Coronary artery (tissue), 2 donors: ENCODE results near the gene FLT3.

Experiments
- DNase-seq: peaks from one replicate; pipeline ENCODE4 v3.0.0-alpha.2; 2017; ENCODE audit warnings: low spot score
- H3K27ac ChIP-seq, 2 donors: fragments of 200-600 bp; sonication (generic); one replicate each; pipeline ENCODE4 v1.5.1; 2016 to 2019
- H3K4me3 ChIP-seq: fragments of 200-600 bp; sonication (generic); 2 replicates; pipeline ENCODE4 v1.5.1; 2016; ENCODE audit warnings: mild to moderate bottlenecking, moderate library complexity
- TF ChIP-seq, protein P1 (sequence below): fragments of 200-600 bp; sonication (generic); IDR thresholded peaks from one replicate; pipeline ENCODE4 v1.5.1; 2019; ENCODE audit warnings: antibody characterized with exemption

FLT3 gene

DNA sequence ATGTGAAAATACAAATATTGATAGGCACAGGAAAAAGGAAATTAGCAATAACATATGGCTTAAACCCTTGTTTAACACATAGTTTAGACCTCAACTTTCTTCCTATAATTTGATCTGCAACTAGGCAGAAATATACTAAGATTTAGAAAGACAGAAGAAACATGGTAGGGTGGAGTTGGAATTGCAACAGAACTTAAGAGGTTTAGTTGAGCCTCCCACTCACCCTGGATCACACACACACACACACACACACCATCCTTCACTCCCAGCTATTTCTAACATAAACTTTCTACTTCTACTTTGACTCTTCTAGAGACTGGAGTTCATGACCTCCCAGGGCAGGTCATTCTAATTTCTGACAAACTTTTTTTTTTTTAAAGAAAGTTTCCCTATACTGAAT is 47.4 kb downstream of the FLT3 start:
- Histone ChIP-seq H3K4me3 (no peak overlapping the region), H3K27ac (no peak overlapping the region)
- DNase-seq, result no peak
- TF ChIP-seq, protein P1, sequence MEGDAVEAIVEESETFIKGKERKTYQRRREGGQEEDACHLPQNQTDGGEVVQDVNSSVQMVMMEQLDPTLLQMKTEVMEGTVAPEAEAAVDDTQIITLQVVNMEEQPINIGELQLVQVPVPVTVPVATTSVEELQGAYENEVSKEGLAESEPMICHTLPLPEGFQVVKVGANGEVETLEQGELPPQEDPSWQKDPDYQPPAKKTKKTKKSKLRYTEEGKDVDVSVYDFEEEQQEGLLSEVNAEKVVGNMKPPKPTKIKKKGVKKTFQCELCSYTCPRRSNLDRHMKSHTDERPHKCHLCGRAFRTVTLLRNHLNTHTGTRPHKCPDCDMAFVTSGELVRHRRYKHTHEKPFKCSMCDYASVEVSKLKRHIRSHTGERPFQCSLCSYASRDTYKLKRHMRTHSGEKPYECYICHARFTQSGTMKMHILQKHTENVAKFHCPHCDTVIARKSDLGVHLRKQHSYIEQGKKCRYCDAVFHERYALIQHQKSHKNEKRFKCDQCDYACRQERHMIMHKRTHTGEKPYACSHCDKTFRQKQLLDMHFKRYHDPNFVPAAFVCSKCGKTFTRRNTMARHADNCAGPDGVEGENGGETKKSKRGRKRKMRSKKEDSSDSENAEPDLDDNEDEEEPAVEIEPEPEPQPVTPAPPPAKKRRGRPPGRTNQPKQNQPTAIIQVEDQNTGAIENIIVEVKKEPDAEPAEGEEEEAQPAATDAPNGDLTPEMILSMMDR, result no peak

DNA sequence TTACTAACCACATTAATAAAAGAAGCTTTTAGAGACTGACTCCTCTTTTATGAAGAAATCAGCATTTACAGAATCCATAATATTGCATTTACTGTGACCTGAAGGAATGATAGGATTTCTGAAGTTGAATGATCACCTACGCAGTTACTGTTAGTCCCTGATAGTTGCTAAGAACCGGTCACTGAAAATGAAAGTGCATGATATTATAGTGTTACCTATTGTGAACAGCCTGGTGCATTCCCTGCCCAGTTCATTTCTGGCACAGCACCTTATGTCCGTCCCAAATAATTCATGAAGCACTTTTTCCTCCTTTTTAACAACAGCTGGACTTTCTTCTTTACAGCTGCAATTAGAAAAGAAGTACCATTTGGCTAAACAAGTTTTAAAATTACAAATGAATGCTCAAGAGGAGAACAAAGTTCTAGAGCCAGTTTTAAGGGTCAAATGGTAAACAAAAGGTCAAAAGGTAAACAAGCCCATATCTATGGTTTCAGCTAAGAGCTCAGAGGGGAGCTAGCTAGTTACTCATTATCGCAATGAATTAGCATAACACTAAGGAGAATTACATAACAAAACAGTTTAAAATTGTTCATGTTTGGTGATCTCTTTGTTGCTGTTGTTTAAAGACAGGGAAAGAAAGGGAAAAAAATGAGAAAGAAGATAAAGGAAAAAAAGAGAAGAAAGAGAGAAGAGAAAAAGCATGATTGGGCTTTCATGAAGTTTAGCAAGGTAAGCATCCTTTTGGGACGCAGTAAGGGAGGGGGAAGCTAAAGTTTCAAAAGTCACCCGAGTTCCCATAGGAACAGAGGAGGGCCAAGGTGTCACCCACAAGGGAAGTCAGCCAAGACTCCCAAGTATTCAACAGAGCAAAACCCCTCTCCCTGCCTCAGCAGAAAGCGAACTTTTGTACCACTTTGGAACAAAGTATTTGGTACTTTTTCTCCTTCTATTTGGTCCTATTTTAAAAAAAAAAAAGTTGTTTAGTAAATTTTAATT is 50.2 kb downstream of the FLT3 start:
- Histone ChIP-seq H3K4me3 (no peak overlapping the region), H3K27ac (no peak overlapping the region)
- no peak for DNase-seq
- TF ChIP-seq, protein P1, result no peak

DNA sequence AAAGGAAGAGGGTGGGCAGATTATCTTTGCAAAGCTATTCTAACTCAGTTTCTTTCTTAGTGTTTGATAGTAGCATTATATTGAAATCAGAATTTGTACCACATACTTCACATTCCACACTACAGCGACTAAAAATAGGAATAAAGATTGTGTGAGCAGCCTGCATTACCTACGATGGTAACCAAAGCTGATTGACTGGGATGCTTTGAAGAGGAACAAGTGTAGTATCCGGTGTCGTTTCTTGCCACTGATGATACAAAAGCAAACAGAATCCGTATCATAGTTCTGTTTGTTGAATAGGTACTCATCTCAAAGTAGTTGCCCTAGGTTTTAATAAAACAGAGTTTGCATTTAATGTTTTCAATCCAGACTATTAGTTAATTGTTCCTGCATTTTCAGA is 51.2 kb downstream of the FLT3 start:
- H3K27ac ChIP-seq, result no peak overlapping the region
- H3K4me3 ChIP-seq, result no peak overlapping the region
- TF ChIP-seq, protein P1, result no peak
- no peak for DNase-seq

DNA sequence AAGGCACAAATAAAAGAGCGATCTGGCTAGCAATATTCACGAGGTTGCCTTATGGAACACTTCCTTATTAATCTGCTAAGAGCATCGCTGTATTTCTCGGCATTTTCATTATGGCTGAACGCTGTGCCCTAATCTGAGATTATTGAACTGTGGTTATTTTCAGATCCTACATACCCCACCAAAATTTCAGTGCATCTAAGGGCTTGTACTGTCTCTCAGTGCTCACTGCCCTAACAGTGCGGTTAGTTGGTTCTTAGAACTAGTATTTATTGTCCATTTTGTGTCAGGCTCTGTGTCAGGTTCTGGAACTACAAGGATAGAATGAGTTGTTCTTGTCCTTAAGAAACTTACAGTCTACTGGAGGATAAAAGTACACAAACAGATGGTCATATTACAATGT is 51.6 kb downstream of the FLT3 start:
- TF ChIP-seq, protein P1, result no peak
- H3K4me3 ChIP-seq, result no peak overlapping the region
- DNase-seq, result no peak
- H3K27ac ChIP-seq, result no peak overlapping the region

DNA sequence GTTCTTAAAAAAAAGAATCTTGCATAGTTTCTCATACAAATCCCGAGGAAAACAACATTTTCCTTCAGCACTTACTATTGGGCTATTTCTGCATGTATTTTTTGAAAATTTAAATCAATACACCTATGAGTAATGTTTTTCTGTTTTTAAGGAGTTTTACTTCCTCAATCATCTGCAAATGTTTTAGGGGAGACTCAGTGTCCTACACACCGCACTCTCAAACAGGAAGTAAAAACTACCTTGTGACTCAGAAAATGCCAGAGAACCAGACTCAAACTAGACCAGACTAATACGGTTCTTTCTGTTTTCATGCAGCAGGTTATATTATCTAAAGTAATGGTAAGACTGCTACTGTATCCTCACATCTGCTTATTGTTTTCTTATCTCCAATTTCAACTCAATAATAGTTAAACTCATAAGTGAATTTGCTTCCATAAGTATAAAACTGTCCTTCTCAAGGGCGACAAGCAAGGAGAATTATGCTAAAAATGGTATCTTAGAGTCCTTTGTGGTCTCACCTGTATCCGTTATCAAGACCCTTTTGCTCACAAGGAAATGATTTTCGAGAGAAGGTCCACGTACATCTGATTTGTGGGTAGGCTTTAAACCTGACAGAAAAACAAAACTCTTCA is 52.5 kb downstream of the FLT3 start:
- no peak overlapping the region for H3K27ac ChIP-seq
- TF ChIP-seq, protein P1, result no peak
- DNase-seq, result no peak
- H3K4me3 ChIP-seq, result no peak overlapping the region

DNA sequence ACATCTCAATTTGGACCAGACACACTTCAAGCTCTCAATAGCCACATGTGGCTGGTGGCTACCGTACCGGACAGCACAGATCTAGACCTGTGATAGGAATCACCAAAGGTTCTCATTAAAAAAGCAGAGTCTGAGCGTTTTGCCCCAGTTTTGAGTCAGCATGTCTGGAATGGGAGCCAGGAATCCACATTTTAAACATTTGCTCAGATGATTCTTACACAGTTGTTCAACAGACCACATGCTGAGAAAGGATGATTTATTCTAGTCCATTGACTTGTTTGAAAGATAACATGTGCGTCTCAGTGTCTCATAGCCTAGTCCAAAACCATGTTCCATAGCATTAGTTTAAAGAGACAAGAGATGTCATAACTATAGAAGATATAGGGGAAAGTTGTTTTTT is 53.4 kb downstream of the FLT3 start:
- TF ChIP-seq, protein P1, result no peak
- no peak overlapping the region for H3K4me3 ChIP-seq
- DNase-seq, result no peak
- H3K27ac ChIP-seq, result no peak overlapping the region
